Measurements from ENCODE around the gene DSCAML1.

The DSCAML1 gene

DNA sequence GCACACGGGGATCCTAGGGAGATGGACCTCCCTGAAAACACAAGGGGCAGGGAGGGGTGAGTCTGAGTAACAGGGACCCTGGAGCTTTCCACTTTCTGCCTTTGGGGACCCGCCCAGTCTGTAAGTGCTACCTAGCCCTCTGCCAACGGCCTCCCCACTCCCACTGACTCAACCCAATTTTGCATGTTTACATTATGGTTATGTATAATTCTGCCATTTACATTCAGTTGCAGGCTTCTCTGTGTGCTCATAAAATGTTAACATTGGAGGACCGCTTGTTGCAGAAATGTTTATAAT, 105.8 kb downstream of the DSCAML1 start:
- TF ChIP-seq, protein P1, sequence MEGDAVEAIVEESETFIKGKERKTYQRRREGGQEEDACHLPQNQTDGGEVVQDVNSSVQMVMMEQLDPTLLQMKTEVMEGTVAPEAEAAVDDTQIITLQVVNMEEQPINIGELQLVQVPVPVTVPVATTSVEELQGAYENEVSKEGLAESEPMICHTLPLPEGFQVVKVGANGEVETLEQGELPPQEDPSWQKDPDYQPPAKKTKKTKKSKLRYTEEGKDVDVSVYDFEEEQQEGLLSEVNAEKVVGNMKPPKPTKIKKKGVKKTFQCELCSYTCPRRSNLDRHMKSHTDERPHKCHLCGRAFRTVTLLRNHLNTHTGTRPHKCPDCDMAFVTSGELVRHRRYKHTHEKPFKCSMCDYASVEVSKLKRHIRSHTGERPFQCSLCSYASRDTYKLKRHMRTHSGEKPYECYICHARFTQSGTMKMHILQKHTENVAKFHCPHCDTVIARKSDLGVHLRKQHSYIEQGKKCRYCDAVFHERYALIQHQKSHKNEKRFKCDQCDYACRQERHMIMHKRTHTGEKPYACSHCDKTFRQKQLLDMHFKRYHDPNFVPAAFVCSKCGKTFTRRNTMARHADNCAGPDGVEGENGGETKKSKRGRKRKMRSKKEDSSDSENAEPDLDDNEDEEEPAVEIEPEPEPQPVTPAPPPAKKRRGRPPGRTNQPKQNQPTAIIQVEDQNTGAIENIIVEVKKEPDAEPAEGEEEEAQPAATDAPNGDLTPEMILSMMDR (IDR thresholded peaks at IDR 0.05; ENCODE audit: low read depth, low read length): no peak
- Histone ChIP-seq H3K27ac (no peak overlapping the region), H3K27me3 (ENCODE audit: insufficient read depth, low read depth, severe bottlenecking) (no peaks in the 10 kb centered on the region), H3K36me3 (no peaks in the 10 kb centered on the region), H3K9me3 (ENCODE audit: severe bottlenecking) (no peaks in the 10 kb centered on the region), H3K4me3 (ENCODE audit: low read depth, low read length) (no peak overlapping the region)
- no peak for DNase-seq

- H3K27ac ChIP-seq: no peak overlapping the region
- H3K27me3 ChIP-seq (ENCODE audit: insufficient read depth, low read depth, severe bottlenecking): no peaks in the 10 kb centered on the region
- no peak overlapping the region for H3K4me3 ChIP-seq (ENCODE audit: low read depth, low read length)
- no peaks in the 10 kb centered on the region for H3K9me3 ChIP-seq (ENCODE audit: severe bottlenecking)
- TF ChIP-seq, protein P1 (IDR thresholded peaks at IDR 0.05; ENCODE audit: low read depth, low read length): no peak
- no peaks in the 10 kb centered on the region for H3K36me3 ChIP-seq
- no peak for DNase-seq
These were observed 106.4 kb downstream of the DSCAML1 start for GRCh38 chr11:117690484-117691217.

DNA sequence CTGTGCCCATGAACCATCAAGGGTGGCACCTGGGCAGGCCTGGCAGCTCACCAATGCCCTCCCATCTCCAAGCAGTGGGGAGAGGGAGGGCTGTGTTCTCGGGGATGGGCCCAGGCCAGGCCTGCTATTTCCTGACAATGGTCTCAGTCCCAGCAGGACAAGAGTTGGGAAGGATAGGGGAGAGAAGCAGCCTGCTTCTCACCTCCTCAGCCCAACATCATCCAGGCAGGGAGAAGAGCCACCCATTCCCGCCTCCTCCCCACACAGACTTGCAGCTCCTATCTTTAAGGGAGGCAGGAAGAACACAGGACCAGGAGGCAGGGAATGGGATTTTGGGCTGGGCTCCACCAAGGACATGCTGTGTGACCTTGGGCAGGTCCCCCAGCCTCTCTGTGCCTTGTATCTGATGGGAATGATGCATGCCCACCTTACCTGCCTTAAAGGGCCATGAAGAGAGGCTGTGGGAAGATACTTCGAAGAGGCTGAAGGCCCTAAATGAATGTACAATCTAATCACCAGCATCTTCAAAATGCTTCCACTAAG, 108.7 kb downstream of the DSCAML1 start:
- Histone ChIP-seq H3K36me3 (no peaks in the 10 kb centered on the region), H3K27ac (no peak overlapping the region), H3K9me3 (ENCODE audit: severe bottlenecking) (no peaks in the 10 kb centered on the region), H3K27me3 (ENCODE audit: insufficient read depth, low read depth, severe bottlenecking) (no peaks in the 10 kb centered on the region), H3K4me3 (ENCODE audit: low read depth, low read length) (no peak overlapping the region)
- TF ChIP-seq, protein P1 (IDR thresholded peaks at IDR 0.05; ENCODE audit: low read depth, low read length): no peak
- DNase-seq: no peak

- no peak for DNase-seq
- Histone ChIP-seq H3K9me3 (ENCODE audit: severe bottlenecking) (no peaks in the 10 kb centered on the region), H3K36me3 (no peaks in the 10 kb centered on the region), H3K27me3 (ENCODE audit: insufficient read depth, low read depth, severe bottlenecking) (no peaks in the 10 kb centered on the region), H3K4me3 (ENCODE audit: low read depth, low read length) (no peak overlapping the region), H3K27ac (no peak overlapping the region)
- TF ChIP-seq, protein P1 (IDR thresholded peaks at IDR 0.05; ENCODE audit: low read depth, low read length): no peak
These were observed 109.2 kb downstream of the DSCAML1 start for GRCh38 chr11:117687776-117688175.

- TF ChIP-seq, protein P1 (IDR thresholded peaks at IDR 0.05; ENCODE audit: low read depth, low read length): no peak
- H3K36me3 ChIP-seq: no peaks in the 10 kb centered on the region
- no peak overlapping the region for H3K27ac ChIP-seq
- H3K4me3 ChIP-seq (ENCODE audit: low read depth, low read length): no peak overlapping the region
- no peaks in the 10 kb centered on the region for H3K27me3 ChIP-seq (ENCODE audit: insufficient read depth, low read depth, severe bottlenecking)
- no peak for DNase-seq
- H3K9me3 ChIP-seq (ENCODE audit: severe bottlenecking): no peaks in the 10 kb centered on the region
These were observed 110.3 kb downstream of the DSCAML1 start for GRCh38 chr11:117686711-117687110.

DNA sequence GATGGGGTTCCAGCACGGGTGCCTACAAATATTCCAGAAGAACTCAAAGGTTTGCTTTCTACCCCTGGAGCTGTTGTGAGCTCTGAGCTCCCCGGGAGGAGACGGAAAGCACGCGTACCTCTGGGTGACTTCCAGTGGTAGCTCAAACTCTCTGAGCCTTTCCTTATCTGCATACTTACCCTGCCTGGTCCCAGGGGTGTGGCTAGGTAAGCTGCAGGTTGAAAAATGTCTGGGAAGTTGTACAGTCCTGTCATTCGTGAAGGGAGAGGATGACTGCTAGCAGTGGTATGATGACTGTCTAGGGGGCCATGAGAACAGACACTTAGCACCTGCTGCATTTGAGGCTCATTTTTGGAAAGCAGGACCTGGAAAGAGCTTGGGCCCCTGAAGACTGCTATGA, 111.5 kb downstream of the DSCAML1 start:
- H3K27me3 ChIP-seq (ENCODE audit: insufficient read depth, low read depth, severe bottlenecking): no peaks in the 10 kb centered on the region

More for the DNA sequence above, 111.5 kb downstream of the DSCAML1 start:
- Histone ChIP-seq H3K27ac (no peak overlapping the region), H3K9me3 (ENCODE audit: severe bottlenecking) (no peaks in the 10 kb centered on the region), H3K36me3 (no peaks in the 10 kb centered on the region), H3K4me3 (ENCODE audit: low read depth, low read length) (no peak overlapping the region)
- TF ChIP-seq, protein P1 (IDR thresholded peaks at IDR 0.05; ENCODE audit: low read depth, low read length): no peak
- no peak for DNase-seq

Data from WERI-Rb-1 (cell line).